Stimulated activated CD4-positive, alpha-beta T cell treated with anti-CD3 and anti-CD28 coated beads, Interleukin-4, amount 100 ng/mL, for 48 hours (primary cell): ENCODE results near the gene SSNA1.

Experiments
- DNase-seq, 2 donors: peaks; one replicate each; pipeline ENCODE4 v3.0.0-alpha.2; 2020; ENCODE audit warnings: low read depth in 2 of 2

Gene SSNA1

GRCh38 chr9:137152844-137153405 lies 35.6 kb upstream of the SSNA1 start:
- DNase-seq: no peak

DNA sequence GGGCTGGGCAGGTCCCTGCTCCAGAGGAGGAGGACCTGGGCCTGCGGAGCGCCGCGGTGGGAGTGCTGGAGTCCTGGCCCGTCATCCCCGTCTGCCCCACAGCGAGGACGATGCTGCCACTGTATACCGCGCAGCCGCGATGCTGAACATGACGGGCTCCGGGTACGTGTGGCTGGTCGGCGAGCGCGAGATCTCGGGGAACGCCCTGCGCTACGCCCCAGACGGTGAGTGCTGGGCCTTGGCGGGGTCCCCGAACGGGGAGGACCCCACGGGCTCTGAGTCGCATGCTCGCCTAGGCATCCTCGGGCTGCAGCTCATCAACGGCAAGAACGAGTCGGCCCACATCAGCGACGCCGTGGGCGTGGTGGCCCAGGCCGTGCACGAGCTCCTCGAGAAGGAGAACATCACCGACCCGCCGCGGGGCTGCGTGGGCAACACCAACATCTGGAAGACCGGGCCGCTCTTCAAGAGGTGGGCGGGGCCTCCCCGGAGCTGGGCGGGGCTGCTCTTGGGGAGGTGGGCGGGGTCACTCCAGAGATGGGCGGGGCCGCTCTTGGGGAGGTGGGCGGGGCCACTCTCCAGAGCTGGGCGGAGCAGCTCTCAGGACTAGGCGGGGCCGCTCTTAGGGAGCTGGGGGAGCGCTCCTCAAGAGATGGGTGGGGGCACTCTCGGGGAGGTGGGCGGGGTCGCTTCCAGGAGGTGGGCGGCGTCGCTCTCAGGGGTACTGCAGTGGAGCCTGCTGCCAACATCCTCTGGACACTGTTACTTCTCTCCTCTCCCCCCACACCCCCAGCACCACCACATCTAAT lies 31.7 kb upstream of the SSNA1 start:
- DNase-seq: peak; percentile 43 to 70

DNA sequence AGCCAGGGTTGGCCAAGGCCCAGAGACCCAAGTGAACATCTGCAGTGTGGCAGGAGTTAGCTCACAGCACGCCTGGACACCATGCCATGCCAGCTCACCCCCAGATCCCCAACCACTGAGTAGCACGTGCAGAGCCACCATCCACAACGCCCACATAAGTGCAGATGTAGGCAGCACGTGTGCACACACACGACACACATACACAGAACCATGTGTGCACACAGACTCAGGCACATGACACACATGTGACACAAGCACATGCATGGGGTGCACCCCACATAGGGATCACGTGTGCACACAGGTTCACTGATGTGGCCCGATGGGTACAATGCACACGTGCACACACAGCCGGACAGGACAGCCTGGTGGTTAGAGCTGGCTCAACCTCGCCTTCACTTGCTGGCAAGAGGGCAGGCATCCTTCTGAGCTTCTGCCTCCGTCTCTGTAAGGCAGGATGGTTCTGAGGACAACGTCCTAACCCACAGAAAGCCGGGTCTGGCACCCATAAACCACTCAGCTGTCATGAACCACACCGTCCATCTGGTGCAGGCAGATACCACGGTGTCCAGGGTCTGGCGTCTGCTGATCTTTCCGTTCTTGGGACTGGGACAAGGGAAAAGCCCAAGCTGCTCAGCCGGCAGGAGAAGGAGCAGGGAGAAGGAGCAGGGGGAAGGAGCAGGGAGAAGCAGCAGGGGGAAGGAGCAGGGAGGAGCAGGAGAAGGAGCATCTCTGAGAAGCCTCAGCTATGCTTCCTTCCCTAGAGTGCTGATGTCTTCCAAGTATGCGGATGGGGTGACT lies 30.7 kb upstream of the SSNA1 start:
- DNase-seq: no peak

- no peak for DNase-seq
Observed at GRCh38 chr9:137158625-137159024, 29.9 kb upstream of the SSNA1 start.

GRCh38 chr9:137159105-137160053 lies 29.1 kb upstream of the SSNA1 start:
- no peak for DNase-seq

- no peak for DNase-seq
Observed at GRCh38 chr9:137160054-137160425, 28.4 kb upstream of the SSNA1 start.

- DNase-seq: no peak
Observed at GRCh38 chr9:137160716-137161557, 27.5 kb upstream of the SSNA1 start.

- DNase-seq: no peak
Observed at GRCh38 chr9:137161558-137162486, 26.7 kb upstream of the SSNA1 start.

- no peak for DNase-seq
Observed at GRCh38 chr9:137162505-137163364, 25.7 kb upstream of the SSNA1 start.

GRCh38 chr9:137163365-137163715 lies 25.1 kb upstream of the SSNA1 start:
- no peak for DNase-seq

GRCh38 chr9:137163805-137164204 lies 24.7 kb upstream of the SSNA1 start:
- no peak for DNase-seq

DNA sequence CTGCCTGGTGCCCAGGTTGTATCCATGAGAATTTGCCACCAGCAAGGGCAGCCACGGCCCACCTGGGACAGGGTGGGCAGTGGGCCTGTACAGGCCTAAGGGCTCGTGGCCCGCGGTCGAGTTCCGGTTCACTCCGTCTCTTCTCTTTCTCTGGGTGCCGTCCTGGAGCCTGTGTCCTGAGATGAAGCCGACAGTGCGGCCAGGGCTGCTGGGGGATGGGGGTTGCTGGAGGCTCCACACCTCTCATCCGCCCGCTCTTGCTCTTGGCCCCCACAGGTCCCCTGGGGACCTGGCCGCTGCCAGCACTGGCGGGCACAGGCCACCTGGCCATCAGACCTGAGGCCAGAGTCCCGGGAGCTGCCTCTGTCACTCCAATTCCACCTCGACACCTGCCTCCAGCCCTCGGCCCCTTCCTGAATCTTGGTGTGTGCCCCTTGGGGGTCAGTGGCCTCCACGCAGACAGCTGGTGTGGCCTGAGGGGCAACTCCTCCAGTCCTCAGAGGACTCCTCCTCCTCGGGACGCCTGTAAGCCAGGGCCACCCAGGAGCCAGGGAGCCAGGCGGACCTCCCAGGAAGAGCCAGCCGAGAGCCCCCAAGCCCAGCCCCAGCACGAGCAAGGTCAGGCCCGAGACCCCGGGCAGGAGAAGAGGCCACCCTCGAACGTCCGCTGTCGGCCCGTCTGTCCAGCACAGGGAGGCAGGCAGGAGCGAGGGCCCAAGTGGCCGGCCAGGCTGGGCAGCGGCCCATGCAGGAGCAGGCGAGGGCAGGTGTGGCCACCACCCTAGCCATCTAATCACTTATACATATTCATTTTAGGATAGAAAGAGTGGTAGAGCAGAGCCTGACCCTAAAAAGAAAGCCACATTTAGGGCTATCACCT lies 23.9 kb upstream of the SSNA1 start:
- no peak for DNase-seq

- DNase-seq: no peak
Observed at GRCh38 chr9:137165250-137165836, 23.1 kb upstream of the SSNA1 start.

- DNase-seq: no peak
Observed at GRCh38 chr9:137166380-137167229, 21.9 kb upstream of the SSNA1 start.

GRCh38 chr9:137167277-137167746 lies 21.2 kb upstream of the SSNA1 start:
- DNase-seq: no peak
